SK-N-SH (cell line): ENCODE results near the gene GPR137.

Experiments
- EZH2phosphoT487 ChIP-seq: fragments of 200-600 bp; sonication (generic); IDR thresholded peaks from 2 replicates; pipeline ENCODE4 v1.6.1; 2017; ENCODE audit warnings: low read depth, mixed run types, mild to moderate bottlenecking, antibody characterized with exemption, moderate library complexity, borderline replicate concordance
- GABPA ChIP-seq: IDR thresholded peaks from 2 replicates; pipeline ENCODE4 v1.4.0; 2012; ENCODE audit warnings: low read depth, mild to moderate bottlenecking
- POLR2AphosphoS5 ChIP-seq: IDR thresholded peaks from 2 replicates; pipeline ENCODE4 v1.6.1; 2012; ENCODE audit warnings: low read depth, low read length
- RFX5 ChIP-seq: IDR thresholded peaks from 2 replicates; pipeline ENCODE4 v1.6.1; 2012; ENCODE audit warnings: mild to moderate bottlenecking, improper control_type of control experiment, low read length
- TF ChIP-seq, protein P1 (sequence below): IDR thresholded peaks from 2 replicates; pipeline ENCODE4 v1.6.1; 2012; ENCODE audit warnings: mild to moderate bottlenecking, low read depth, low read length, moderate library complexity
- TF ChIP-seq, protein P2 (sequence below): fragments of 200-600 bp; sonication (generic); IDR thresholded peaks from 2 replicates; pipeline ENCODE4 v1.6.1; 2017; ENCODE audit warnings: antibody characterized with exemption, mild to moderate bottlenecking, moderate library complexity
- TF ChIP-seq, protein P3 (sequence below): fragments of 150-350 bp; IDR thresholded peaks from 2 replicates; pipeline ENCODE4 v1.6.1; 2017; ENCODE audit warnings: antibody characterized with exemption, low read length, low read depth, borderline replicate concordance

DNA sequence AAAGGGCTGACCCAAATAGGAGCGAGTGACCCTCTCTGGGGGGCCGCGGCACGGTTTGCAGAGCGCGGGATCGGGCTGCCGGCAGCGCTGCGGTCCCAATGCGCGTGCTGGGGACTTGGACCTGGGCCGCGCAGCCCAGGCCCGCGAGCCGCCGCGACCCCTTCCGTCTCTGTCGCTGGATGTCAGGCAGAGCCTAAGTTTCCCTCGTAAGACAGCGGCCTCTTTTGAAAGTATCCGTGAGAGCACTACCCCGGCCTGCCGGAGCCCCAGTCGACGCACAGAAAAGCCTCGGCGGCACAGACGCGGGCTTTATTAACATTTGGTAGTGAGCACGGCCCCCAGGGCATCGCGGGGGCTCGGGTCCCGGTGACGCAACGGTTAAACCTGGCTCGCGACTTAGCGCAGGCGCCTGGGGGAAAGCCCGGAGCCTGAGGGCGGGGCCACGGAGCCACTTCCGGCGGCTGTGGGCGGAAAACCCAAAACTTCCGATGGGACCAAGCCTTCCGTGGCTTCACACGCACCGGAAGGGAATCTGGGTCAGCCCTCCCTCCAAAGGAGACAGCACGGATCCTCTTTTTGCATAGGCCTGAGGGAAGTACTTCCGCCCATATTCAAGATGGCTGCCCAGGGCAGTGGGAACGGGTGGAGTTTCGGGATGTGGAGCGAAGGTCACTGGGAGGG is 16.0 kb upstream of the GPR137 start:
- TF ChIP-seq GABPA: peak; percentile 98
- TF ChIP-seq, protein P1, sequence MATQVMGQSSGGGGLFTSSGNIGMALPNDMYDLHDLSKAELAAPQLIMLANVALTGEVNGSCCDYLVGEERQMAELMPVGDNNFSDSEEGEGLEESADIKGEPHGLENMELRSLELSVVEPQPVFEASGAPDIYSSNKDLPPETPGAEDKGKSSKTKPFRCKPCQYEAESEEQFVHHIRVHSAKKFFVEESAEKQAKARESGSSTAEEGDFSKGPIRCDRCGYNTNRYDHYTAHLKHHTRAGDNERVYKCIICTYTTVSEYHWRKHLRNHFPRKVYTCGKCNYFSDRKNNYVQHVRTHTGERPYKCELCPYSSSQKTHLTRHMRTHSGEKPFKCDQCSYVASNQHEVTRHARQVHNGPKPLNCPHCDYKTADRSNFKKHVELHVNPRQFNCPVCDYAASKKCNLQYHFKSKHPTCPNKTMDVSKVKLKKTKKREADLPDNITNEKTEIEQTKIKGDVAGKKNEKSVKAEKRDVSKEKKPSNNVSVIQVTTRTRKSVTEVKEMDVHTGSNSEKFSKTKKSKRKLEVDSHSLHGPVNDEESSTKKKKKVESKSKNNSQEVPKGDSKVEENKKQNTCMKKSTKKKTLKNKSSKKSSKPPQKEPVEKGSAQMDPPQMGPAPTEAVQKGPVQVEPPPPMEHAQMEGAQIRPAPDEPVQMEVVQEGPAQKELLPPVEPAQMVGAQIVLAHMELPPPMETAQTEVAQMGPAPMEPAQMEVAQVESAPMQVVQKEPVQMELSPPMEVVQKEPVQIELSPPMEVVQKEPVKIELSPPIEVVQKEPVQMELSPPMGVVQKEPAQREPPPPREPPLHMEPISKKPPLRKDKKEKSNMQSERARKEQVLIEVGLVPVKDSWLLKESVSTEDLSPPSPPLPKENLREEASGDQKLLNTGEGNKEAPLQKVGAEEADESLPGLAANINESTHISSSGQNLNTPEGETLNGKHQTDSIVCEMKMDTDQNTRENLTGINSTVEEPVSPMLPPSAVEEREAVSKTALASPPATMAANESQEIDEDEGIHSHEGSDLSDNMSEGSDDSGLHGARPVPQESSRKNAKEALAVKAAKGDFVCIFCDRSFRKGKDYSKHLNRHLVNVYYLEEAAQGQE: no peak
- TF ChIP-seq RFX5: no peak
- TF ChIP-seq, protein P2, sequence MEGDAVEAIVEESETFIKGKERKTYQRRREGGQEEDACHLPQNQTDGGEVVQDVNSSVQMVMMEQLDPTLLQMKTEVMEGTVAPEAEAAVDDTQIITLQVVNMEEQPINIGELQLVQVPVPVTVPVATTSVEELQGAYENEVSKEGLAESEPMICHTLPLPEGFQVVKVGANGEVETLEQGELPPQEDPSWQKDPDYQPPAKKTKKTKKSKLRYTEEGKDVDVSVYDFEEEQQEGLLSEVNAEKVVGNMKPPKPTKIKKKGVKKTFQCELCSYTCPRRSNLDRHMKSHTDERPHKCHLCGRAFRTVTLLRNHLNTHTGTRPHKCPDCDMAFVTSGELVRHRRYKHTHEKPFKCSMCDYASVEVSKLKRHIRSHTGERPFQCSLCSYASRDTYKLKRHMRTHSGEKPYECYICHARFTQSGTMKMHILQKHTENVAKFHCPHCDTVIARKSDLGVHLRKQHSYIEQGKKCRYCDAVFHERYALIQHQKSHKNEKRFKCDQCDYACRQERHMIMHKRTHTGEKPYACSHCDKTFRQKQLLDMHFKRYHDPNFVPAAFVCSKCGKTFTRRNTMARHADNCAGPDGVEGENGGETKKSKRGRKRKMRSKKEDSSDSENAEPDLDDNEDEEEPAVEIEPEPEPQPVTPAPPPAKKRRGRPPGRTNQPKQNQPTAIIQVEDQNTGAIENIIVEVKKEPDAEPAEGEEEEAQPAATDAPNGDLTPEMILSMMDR: 0 out of 2 replicates have a peak, but pooled peaks have one; percentile 14
- TF ChIP-seq, protein P3, sequence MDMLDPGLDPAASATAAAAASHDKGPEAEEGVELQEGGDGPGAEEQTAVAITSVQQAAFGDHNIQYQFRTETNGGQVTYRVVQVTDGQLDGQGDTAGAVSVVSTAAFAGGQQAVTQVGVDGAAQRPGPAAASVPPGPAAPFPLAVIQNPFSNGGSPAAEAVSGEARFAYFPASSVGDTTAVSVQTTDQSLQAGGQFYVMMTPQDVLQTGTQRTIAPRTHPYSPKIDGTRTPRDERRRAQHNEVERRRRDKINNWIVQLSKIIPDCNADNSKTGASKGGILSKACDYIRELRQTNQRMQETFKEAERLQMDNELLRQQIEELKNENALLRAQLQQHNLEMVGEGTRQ: no peak; the same call in 1 of the 2 replicates
- no peak for TF ChIP-seq EZH2phosphoT487
- TF ChIP-seq POLR2AphosphoS5: no peak
